GM21381 (cell line): ENCODE data around the gene BCL2L12.

Experiments
- ATAC-seq: cut with Tn5 transposase; IDR thresholded peaks from one replicate; pipeline ENCODE4 v1.9.1; 2021; ENCODE audit warnings: mild to moderate bottlenecking, moderate library complexity; ENCODE audit not compliant: unreplicated experiment

The BCL2L12 gene

DNA sequence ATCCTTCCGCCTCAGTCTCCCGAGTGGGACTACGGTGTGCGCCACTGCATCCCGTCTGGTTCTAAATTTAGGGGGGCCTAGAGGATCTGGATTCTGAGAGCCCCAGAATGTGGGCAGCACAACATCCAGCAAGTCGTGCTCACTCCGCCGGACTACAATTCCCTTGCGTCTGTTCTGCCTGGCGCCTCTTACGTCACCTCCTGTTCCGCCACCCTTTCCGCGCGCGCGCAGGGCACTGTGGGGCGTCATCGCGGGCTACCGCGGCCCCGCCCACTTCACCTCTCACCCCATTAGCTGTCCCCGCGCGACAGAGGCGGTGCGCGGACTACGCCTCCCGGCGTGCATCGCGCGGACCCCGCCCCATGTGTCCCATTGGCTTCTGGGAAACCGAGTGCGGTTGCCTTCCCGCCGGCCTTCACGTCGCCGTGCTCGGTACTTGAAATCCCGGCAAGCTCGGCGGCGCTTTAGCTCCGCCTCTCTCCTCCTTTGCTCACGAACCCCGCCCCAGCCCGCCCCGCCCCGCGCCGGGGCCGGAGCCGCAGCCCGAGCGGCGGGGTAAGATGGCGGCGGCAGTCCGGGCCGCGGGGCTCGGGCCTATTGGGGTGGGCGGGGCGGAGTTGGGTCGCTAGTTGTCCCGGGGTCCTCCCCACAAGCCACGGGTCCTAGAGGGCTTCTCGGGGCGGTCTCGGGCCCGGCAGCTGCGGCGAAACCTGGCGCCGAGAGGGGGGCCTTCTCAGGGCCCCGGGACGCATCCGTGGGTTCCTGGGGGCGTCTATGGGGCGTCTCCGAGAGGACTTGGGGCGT is 23.8 kb upstream of the BCL2L12 start, which contains the start of gene SCAF1:
Gene SCAF1 (plus strand): TSS at position 522 of the 804 bp plus-strand sequence. CDS start 2,818 bp downstream, outside the sequence.
- peak; percentile 63 for ATAC-seq

DNA sequence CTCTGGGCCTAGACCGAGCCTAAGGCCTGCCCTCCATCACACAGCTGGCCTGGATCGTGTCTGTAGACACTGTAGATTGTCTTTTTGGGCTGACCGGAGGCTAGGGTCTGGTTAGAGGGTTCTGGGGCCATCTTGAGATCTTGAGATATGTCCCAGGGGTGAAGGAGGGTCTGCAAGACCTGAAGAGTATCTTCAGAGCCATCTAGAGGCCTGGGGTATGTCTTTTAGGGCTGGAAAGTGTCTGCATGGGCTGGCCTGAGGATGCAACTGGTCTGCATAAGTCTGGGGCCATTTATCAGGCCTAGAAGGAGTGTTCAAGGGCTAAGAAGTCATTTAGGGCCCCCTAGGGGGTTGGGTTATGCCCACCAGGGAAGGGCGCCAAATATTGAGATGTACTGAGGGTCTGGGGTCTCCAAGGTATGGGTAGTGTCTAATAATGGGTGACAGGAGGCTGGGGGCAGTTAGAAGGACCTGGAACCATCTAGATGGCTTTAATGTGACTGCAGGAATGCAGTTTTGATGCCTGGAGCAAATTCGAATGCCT is 23.2 kb upstream of the BCL2L12 start:
- no peak for ATAC-seq

DNA sequence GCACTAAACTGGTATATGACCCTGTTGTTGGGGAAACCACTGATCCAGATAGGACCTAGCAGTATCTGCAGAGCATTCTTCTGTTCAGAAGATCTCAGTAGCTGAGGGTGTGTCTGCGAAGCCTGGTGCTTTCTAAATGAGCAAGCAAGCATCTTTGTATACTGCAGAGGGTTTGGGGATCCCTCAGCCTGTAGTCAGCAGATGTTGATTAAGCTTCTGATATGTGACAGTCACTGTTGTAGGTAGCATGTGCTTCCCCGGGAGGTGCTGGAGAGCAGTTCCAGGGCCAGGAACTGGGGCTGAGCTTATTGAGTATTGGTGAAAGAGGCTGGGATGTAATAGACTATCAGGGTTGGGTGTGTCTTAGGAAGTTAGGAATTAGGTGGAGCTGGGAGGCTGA is 22.3 kb upstream of the BCL2L12 start:
- no peak for ATAC-seq

DNA sequence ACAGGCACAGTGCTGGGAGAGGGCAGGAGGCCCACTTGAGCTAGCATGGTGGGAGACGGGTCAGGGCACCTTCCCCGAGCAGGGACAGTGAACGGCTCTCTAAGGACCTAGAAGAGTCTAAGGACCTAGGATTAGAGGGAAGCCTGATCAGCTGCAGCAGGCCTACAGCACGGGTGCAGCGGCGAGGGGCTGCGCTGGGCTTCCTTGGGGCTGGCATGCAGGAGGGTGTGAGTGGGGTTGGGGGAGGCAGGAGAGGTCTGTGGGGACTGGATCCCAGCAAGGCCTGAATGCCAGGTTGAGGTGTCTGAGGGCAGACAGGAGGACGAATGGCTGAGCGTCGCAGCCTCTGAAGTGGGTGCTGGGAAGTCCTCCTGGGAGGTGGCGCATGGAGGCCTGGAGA is 20.1 kb upstream of the BCL2L12 start:
- no peak for ATAC-seq

DNA sequence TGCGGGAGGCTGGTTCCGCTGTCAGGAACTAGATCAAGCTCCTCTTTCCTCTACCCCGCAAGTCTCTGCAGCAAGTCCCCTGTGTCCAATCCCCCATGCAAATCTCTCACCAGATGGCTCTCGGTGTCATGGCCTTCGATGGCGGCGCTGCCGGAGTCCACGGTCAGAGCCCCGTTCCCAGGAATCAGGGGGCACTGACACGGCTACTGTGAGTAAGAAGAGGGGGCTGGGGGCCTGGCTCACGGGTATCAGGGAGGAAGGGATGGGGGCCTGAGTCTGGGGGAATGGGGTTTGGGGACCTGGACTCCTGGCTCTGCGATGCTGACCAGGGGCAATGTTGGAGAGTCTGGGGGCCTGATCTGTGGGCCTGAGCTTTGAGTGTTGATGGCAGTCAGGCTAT is 19.7 kb upstream of the BCL2L12 start:
- no peak for ATAC-seq

DNA sequence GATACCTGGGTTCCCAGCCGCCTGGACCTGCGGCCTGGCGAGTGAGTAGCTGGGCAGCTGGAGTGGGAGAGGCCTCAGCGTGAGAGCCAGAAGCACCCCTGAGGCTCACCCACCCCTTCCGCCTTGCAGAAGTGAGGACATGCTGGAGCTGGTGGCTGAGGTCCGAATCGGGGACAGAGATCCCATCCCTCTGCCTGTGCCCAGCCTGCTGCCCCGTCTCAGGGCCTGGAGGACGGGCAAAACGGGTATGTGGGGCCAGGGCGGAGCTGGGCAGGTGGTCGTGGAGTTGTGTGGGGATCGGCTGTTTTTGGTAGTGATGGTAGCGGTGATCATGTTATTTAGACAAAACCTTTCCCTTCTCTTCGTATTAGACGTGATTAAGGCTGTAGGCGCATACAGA is 19.1 kb upstream of the BCL2L12 start:
- ATAC-seq, result no peak

DNA sequence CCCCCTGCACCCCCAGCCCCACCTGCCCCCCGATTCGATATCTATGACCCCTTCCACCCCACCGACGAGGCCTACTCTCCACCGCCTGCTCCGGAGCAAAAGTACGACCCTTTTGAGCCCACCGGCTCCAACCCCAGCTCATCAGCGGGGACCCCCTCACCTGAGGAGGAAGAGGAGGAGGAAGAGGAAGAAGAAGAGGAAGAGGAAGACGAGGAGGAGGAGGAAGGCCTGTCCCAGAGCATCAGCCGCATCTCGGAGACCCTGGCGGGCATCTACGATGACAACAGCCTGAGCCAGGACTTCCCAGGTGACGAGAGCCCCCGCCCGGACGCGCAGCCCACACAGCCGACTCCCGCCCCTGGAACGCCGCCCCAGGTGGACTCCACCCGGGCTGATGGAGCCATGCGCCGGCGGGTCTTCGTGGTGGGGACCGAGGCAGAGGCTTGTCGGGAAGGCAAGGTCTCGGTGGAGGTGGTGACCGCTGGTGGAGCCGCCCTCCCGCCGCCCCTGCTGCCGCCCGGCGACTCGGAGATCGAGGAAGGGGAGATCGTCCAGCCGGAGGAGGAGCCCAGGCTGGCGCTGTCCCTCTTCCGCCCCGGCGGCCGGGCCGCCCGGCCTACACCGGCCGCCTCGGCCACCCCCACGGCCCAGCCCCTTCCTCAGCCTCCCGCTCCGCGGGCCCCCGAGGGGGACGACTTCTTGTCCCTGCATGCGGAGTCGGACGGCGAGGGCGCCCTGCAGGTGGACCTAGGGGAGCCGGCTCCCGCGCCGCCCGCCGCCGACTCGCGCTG is 14.5 kb upstream of the BCL2L12 start:
- no peak for ATAC-seq

DNA sequence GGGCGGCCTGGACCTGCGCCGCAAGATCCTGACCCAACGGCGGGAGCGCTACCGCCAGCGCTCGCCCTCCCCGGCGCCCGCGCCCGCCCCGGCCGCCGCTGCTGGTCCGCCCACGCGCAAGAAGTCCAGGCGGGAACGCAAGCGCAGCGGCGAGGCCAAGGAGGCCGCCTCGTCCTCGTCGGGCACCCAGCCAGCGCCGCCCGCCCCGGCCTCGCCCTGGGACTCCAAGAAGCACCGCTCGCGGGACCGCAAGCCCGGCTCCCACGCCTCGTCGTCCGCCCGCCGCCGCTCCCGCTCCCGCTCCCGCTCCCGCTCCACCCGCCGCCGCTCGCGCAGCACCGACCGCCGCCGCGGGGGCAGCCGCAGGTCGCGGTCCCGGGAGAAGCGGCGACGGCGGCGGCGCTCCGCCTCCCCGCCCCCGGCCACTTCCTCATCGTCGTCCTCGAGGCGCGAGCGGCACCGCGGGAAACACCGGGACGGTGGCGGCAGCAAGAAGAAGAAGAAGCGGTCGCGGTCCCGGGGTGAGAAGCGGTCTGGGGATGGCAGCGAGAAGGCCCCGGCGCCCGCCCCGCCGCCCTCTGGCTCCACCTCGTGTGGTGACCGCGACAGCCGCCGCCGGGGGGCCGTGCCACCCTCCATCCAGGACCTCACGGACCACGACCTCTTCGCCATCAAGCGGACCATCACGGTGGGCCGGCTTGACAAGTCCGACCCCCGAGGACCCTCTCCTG is 13.7 kb upstream of the BCL2L12 start:
- ATAC-seq, result no peak

DNA sequence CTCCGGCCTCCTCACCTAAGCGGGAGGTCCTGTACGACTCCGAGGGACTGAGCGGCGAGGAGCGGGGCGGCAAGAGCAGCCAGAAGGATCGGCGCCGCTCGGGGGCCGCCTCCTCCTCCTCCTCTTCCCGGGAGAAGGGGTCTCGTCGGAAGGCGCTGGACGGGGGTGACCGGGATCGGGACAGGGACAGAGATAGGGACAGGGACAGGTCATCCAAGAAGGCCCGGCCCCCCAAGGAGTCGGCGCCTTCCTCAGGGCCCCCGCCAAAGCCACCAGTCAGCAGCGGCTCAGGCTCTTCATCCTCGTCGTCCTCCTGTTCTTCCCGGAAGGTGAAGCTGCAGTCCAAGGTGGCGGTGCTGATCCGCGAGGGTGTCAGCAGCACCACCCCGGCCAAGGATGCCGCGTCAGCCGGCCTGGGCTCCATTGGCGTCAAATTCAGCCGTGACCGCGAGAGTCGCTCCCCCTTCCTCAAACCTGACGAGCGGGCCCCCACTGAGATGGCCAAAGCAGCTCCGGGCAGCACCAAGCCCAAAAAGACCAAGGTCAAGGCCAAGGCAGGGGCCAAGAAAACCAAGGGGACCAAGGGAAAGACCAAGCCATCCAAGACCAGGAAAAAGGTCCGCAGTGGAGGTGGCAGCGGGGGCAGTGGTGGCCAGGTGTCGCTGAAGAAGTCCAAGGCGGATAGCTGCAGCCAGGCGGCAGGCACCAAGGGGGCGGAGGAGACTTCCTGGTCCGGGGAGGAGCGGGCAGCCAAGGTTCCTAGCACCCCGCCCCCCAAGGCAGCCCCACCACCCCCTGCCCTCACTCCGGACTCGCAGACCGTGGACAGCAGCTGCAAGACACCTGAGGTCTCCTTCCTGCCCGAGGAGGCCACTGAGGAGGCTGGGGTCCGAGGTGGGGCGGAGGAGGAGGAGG is 12.9 kb upstream of the BCL2L12 start:
- no peak for ATAC-seq

DNA sequence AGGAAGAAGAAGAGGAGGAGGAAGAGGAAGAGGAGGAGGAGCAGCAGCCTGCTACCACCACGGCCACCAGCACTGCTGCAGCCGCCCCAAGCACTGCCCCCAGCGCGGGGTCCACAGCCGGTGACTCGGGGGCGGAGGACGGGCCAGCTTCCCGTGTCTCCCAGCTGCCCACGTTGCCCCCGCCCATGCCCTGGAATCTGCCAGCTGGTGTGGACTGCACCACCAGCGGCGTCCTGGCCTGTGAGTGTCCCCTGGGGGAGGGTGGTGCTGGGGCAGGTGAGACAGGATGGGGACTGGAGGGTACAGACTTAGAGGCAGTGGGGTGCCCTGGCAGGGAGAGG is 12.3 kb upstream of the BCL2L12 start:
- ATAC-seq, result no peak

DNA sequence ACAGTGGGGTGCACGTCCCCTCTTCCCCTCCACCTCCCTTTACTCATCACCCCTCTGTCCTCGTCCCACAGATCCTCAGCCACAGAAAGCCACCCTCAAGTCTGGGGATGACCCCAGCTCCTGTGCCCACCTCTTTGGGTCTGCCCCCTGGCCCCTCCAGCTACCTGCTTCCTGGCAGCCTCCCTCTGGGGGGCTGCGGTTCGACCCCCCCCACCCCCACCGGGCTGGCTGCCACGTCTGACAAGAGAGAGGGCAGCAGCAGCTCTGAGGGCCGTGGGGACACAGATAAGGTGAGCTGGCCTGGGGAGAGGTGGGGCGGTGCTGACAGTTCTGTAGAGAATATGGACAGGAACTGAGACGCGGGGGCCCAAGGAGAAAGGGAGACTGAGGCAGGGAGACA is 11.2 kb upstream of the BCL2L12 start:
- ATAC-seq, result no peak

DNA sequence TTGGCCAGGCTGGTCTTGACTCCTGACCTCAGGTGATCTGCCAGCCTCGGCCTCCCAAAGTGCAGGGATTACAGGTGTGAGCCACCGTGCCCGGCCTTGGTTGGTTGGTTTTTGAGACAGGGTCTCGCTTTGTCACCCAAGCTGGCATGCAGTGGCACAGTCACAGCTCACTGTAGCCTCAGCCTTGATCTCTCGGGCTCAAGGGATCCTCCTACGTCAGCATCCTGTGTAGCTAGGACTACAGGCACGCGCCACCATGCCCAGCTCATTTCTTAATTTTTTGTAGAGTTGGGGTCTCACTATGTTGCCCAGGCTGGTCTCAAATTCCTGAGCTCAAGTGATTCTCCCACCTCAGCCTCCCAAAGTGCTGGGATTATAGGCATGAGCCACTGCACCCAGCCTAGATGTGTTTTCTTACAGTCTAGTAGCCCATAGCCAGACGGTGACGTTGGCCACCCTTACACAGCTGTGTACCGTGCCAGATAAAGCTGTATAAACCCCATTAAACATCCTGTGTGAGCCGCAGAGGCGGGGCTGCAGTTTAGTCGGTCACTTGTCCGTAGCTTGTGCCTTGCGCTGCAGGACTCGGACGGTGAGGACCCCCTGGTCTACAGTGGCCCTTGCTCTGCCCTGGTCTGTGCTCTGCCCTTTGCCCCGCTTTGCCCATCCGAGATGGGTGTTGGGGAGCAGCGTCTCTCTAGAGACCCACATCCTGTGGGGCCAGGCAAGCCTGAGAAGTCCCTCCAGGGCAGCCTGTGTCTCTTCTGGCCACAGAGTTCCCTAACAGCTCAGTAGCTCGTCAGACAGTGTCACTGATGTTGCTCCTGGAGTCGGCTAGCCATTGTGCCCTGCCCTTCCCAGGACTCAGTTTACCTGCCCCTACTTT is 9.9 kb upstream of the BCL2L12 start:
- ATAC-seq, result no peak

DNA sequence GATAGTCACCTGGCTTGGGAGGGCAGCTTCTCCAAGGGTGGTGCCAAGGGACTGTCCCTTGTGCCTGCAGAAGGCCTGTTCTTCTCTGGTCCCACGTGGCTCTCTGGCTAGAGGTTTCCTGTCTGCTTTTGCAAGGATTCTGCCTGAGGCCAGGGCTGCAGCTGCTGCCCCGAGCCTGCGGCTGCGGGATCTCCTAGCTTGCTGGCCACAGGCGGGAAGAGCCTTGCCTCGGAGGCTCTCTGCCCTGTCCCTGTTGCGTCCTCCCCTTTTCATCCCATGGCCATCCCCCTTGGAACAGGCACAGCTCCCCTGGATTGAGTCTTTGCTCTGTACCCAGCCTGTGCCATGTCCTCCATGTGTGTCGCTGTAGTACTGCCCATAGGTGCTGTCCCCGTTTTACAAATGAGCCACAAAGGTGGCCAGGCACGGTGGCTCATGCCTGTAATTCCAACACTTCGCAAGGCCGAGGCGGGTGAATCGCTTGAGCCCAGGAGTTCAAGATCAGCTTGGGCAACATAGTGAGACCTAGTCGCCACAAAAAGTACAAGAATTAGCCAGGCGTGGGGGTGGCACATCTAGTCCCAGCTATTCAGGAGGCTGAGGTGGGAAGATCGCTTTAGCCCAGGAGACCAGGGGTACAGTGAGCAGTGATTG is 9.2 kb upstream of the BCL2L12 start:
- no peak for ATAC-seq

DNA sequence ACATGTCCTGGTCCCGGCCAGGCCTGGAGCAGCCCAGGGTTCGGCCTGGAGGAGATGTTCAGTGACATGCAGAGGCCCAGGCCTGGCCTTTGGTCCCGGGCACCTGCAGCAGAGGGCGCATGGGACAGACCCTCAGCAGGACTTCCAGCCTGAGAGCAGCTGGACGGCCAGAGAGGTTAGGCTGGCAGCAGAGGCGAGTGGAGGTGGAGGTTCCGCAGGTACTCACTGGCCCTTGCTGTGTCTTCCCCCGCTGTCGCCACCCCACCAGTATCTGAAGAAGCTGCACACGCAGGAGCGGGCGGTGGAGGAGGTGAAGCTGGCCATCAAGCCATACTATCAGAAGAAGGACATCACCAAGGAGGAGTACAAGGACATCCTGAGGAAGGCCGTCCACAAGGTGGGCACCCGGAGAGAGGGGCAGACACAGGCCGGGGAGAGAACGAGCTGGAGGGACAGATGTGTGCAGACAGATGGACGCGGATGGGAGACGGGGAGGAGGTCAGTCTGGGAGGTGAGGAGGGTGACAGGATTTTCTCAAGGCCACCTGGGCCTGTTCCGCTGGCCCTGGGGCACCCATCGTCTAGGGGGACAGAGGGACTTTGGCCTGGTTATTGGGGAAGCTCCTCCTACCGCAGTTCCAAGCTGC is 8.1 kb upstream of the BCL2L12 start:
- ATAC-seq, result no peak

DNA sequence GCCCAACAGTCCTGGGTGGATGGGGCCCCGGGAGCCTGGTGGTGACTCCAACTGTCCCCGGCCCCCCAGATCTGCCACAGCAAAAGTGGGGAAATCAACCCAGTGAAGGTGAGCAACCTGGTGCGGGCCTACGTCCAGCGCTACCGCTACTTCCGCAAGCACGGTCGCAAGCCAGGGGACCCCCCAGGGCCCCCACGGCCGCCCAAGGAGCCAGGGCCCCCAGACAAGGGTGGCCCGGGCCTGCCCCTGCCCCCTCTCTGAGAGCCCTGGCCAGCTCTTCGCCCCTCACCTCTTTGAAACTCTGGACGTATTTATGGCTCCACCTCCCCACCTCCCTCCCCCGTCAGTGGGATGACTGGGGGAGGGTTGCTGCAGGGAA is 7.6 kb upstream of the BCL2L12 start:
- no peak for ATAC-seq

DNA sequence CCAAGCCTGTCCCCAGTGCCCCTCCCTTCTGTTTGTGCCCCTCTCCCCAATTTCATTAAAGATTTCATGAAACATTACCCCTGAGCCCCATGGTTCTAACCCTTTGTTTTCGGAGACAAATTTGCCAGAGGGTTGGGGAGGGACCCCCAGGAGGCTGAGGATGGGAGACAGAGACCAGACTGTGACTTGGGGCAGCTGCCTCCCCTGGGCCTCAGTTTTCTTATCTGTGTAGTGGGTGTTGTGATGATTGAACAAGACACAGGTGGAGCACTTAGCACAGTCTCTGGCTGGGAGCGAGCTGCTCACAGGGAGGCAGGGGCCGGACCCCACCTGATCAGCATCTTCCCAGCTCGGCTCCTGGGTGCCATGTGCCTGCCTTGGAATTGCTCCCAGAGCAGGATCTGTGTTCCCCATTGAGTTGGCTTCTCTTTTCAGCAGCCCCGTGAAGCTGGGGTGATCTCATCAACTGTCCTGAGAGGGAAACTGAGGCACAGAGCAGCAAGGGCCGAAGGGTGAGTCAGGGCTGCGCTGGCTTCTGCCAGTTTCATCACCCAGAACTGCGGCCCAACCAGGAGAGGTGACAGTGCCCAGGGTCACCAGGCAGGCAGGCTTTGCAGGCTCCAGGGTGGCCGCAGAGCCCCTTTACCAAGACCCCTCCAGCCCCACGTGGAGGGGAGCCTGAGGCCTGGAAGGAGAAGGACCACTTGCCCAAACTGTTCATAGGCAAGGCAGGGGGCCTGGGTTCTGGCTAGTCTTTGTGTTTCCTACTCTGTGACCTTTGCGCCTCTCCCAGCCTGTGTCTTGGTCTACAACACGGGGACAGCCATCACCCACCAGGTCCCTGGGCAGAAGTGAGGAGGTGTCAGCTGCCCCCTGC is 6.9 kb upstream of the BCL2L12 start:
- ATAC-seq, result no peak

DNA sequence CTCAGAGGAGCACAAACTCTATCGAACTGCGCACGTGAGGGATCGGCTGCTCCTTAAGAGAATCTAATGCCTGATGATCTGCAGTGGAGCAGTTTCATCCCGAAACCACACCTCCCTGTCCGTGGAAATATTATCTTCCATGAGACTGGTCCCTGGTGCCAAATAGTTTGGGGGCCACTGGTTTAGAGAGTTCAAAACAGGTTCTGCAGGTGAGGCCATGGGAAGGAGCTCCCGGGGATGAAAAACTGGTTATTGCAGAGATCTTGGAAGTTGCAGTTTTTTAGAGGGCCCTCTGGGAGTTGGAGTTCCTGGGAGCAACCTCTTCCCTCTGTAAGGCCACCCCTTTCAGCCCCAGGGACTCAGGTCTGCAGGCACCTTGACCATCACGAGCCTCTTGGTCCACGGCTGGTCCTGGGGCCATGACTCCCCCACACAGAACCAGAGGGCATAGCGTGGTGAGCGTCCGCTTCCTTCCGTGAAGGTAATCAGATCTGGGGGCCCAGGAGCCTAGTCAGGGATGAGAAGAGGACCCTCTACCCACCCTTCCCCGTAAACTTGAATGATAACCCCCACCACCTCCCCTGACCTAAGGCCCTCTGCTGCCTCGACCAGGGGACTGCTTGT is 5.3 kb upstream of the BCL2L12 start:
- ATAC-seq, result no peak
